HEK293 (cell line): ENCODE measurements around the gene RAET1L.

ENCODE experiments used
- CTCF ChIA-PET: fragments of 350-600 bp; formaldehyde crosslinking; extraction: SDS; loops from one replicate; lab custom pipeline; 2021; ENCODE audit warnings: antibody characterized with exemption; lab: Yijun Ruan, JAX
- POLR2A ChIA-PET: fragments of 300-600 bp; formaldehyde crosslinking; extraction: SDS; loops from one replicate; lab custom pipeline; 2020; ENCODE audit warnings: antibody characterized with exemption, inconsistent platforms; lab: Yijun Ruan, JAX
- H3K27ac ChIP-seq: fragments of 200-500 bp; sonication (Bioruptor generic); 2 replicates; pipeline ENCODE4 v1.5.1; 2014; ENCODE audit warnings: low read depth, low read length, control low read depth, inconsistent platforms; ENCODE audit errors: extremely low read depth
- H3K36me3 ChIP-seq, 2 experiments: fragments of 200-500 bp in 1 of 2; sonication (Bioruptor generic) in 1 of 2; 1 replicate in 1 of 2; 2 replicates in 1 of 2; pipeline ENCODE4 v1.5.1; 2014 to 2017; ENCODE audit warnings: inconsistent platforms in 2 of 2, low read length in 2 of 2; ENCODE audit not compliant: control insufficient read depth in 2 of 2, insufficient read depth in 1 of 2
- H3K4me1 ChIP-seq: fragments of 200-500 bp; sonication (Bioruptor generic); 2 replicates; pipeline ENCODE4 v1.5.1; 2014; ENCODE audit warnings: mild to moderate bottlenecking, low read length, inconsistent platforms; ENCODE audit not compliant: control insufficient read depth, insufficient read depth
- H3K4me3 ChIP-seq: 2 replicates; pipeline ENCODE4 v1.5.1; 2011; ENCODE audit warnings: low read depth, mild to moderate bottlenecking, control low read depth, low read length, moderate library complexity
- H3K9me3 ChIP-seq: fragments of 200-500 bp; sonication (Bioruptor generic); 2 replicates; pipeline ENCODE4 v1.5.1; 2014; ENCODE audit warnings: low read depth, low read length, inconsistent platforms; ENCODE audit not compliant: control insufficient read depth, insufficient read depth
- HOXC10 ChIP-seq: sonication (generic); formaldehyde crosslinking; IDR thresholded peaks from 2 replicates; pipeline ENCODE4 v1.8.1; 2023; ENCODE audit warnings: mild to moderate bottlenecking, missing genetic modification reagents
- KLF8 ChIP-seq: fragments of 450-650 bp; formaldehyde crosslinking; IDR thresholded peaks from 2 replicates; pipeline ENCODE4 v1.5.1; 2016; ENCODE audit warnings: missing biosample characterization, missing genetic modification characterization
- SCRT1 ChIP-seq: fragments of 450-650 bp; formaldehyde crosslinking; IDR thresholded peaks from 2 replicates; pipeline ENCODE4 v1.5.1; 2016; ENCODE audit warnings: missing biosample characterization, missing genetic modification characterization, borderline replicate concordance
- ZBTB44 ChIP-seq: fragments of 450-650 bp; IDR thresholded peaks from 2 replicates; pipeline ENCODE4 v1.5.1; 2018; ENCODE audit warnings: missing biosample characterization, mild to moderate bottlenecking, missing genetic modification characterization
- ZEB2 ChIP-seq: fragments of 450-650 bp; formaldehyde crosslinking; IDR thresholded peaks from 2 replicates; pipeline ENCODE4 v1.5.1; 2016; ENCODE audit warnings: missing biosample characterization, missing genetic modification characterization
- ZNF121 ChIP-seq: fragments of 450-650 bp; formaldehyde crosslinking; IDR thresholded peaks from 2 replicates; pipeline ENCODE4 v1.5.1; 2016; ENCODE audit warnings: missing biosample characterization, missing genetic modification characterization
- ZNF169 ChIP-seq: fragments of 450-650 bp; formaldehyde crosslinking; IDR thresholded peaks from 2 replicates; pipeline ENCODE4 v1.5.1; 2016; ENCODE audit warnings: missing biosample characterization, missing genetic modification characterization
- ZNF184 ChIP-seq: fragments of 450-650 bp; IDR thresholded peaks from 2 replicates; pipeline ENCODE4 v1.5.1; 2018; ENCODE audit warnings: missing biosample characterization, mild to moderate bottlenecking, missing genetic modification characterization
- ZNF23 ChIP-seq: fragments of 450-650 bp; formaldehyde crosslinking; IDR thresholded peaks from 2 replicates; pipeline ENCODE4 v1.5.1; 2016; ENCODE audit warnings: missing biosample characterization, missing genetic modification characterization, borderline replicate concordance
- ZNF280D ChIP-seq: fragments of 450-650 bp; formaldehyde crosslinking; IDR thresholded peaks from 2 replicates; pipeline ENCODE4 v1.5.1; 2016; ENCODE audit warnings: missing biosample characterization, missing genetic modification characterization
- ZNF324 ChIP-seq: fragments of 450-650 bp; formaldehyde crosslinking; IDR thresholded peaks from 2 replicates; pipeline ENCODE4 v1.5.1; 2016; ENCODE audit warnings: missing biosample characterization, missing genetic modification characterization
- ZNF350 ChIP-seq: fragments of 450-650 bp; formaldehyde crosslinking; IDR thresholded peaks from 2 replicates; pipeline ENCODE4 v1.5.0; 2017; ENCODE audit warnings: missing biosample characterization, mild to moderate bottlenecking, missing genetic modification characterization
- ZNF449 ChIP-seq: fragments of 450-650 bp; formaldehyde crosslinking; IDR thresholded peaks from 2 replicates; pipeline ENCODE4 v1.5.1; 2017; ENCODE audit warnings: missing biosample characterization, mild to moderate bottlenecking, missing genetic modification characterization, moderate library complexity
- ZNF600 ChIP-seq: fragments of 450-650 bp; formaldehyde crosslinking; IDR thresholded peaks from 2 replicates; pipeline ENCODE4 v1.5.1; 2016; ENCODE audit warnings: missing biosample characterization, missing genetic modification characterization
- ZNF76 ChIP-seq: fragments of 450-650 bp; formaldehyde crosslinking; IDR thresholded peaks from 2 replicates; pipeline ENCODE4; 2016; ENCODE audit warnings: low read depth, missing biosample characterization, missing genetic modification characterization, borderline replicate concordance
- TF ChIP-seq, protein P1 (sequence below): fragments of 450-650 bp; formaldehyde crosslinking; IDR thresholded peaks from 2 replicates; pipeline ENCODE4 v1.5.1; 2016; ENCODE audit warnings: missing biosample characterization, missing genetic modification characterization

Gene RAET1L

DNA sequence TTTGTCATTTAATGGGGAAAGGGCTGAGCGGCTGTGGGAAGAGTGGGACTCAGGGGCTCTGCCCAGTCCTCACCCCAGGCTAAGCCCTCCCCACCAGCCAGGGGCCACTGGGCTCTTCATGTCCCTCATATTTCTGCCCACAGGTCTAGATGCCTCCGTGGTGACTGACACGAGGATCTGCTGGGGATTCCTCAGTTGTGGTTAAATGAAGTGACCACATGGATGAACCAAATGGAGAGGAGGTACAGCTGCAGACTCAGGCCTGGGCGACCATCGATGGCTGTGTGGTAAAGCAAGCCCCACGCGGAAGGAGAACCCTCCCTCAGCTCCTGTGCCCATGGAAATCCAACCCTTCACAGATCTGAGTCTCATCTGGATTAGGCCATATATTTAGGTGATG is 29.4 kb downstream of the RAET1L start (continued):
- TF ChIP-seq ZNF449 (tag by site-specific recombination): no peak
- TF ChIP-seq ZNF600 (tag by site-specific recombination): no peak
- no peak for TF ChIP-seq ZNF76
- no peak for TF ChIP-seq ZNF280D
- TF ChIP-seq HOXC10 (CRISPR knock-in tag): no peak
- TF ChIP-seq, all 188 proteins: peak for 0

DNA sequence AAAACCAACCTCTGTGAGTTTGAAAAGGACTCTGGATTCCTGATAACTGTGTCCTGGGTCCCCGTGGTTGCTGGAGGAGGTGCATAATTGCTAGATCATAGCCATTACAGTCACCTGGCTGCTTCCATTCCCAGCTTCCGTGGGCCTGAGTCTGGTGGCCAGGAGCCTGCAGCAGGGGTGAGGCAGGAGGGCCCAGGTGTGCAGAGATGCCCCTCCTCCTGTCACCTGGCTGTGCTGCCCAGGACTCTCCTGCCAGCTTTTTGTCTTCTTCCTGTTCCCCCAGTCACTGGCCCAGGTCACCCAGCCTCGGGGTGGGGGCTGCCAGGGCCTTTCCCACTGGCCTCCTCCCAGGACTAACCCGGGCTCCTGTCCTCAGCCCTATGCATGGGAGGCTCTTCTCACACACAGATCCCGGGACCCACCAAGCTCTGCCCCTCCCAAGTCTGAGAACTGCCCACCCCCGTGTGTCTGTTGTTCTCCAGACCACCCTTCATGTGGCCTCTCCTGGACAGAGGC is 30.0 kb downstream of the RAET1L start:
- H3K4me1 ChIP-seq: peaks cover under 1% of the 10 kb centered on the region; the same call in 1 of the 2 replicates
- peaks cover 0 to 13% of the 10 kb centered on the region in 2 experiments; a peak in 1 of 3 replicates for H3K36me3 ChIP-seq
- TF ChIP-seq, protein P1, sequence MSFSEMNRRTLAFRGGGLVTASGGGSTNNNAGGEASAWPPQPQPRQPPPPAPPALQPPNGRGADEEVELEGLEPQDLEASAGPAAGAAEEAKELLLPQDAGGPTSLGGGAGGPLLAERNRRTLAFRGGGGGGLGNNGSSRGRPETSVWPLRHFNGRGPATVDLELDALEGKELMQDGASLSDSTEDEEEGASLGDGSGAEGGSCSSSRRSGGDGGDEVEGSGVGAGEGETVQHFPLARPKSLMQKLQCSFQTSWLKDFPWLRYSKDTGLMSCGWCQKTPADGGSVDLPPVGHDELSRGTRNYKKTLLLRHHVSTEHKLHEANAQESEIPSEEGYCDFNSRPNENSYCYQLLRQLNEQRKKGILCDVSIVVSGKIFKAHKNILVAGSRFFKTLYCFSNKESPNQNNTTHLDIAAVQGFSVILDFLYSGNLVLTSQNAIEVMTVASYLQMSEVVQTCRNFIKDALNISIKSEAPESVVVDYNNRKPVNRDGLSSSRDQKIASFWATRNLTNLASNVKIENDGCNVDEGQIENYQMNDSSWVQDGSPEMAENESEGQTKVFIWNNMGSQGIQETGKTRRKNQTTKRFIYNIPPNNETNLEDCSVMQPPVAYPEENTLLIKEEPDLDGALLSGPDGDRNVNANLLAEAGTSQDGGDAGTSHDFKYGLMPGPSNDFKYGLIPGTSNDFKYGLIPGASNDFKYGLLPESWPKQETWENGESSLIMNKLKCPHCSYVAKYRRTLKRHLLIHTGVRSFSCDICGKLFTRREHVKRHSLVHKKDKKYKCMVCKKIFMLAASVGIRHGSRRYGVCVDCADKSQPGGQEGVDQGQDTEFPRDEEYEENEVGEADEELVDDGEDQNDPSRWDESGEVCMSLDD: no peak
- TF ChIP-seq ZNF169 (tag by site-specific recombination) (no peak), ZNF121 (tag by site-specific recombination) (no peak), SCRT1 (tag by site-specific recombination) (no peak), ZEB2 (tag by site-specific recombination) (no peak), ZNF324 (tag by site-specific recombination) (no peak), KLF8 (tag by site-specific recombination) (no peak), ZNF350 (tag by site-specific recombination) (no peak), ZNF23 (tag by site-specific recombination) (no peak), ZNF184 (tag by site-specific recombination) (no peak), ZBTB44 (tag by site-specific recombination) (no peak)
- ChIA-PET POLR2A (no interaction called here), CTCF (no interaction called here)
- no peak overlapping the region for H3K4me3 ChIP-seq
- no peak overlapping the region for H3K27ac ChIP-seq
- no peaks in the 10 kb centered on the region for H3K9me3 ChIP-seq
